ENCODE data around the gene PIGU. TPM values are rescaled to one million over a fixed set of nuclear protein-coding genes. Genes with fewer than 3 reads are reported as not detected.

Gene PIGU
- total and polyA plus RNA-seq, 2 donors (not counting 3 experiments of a cell fraction or from before 2014, with no cell fraction given), result 20.3 to 81.8 TPM

DNA sequence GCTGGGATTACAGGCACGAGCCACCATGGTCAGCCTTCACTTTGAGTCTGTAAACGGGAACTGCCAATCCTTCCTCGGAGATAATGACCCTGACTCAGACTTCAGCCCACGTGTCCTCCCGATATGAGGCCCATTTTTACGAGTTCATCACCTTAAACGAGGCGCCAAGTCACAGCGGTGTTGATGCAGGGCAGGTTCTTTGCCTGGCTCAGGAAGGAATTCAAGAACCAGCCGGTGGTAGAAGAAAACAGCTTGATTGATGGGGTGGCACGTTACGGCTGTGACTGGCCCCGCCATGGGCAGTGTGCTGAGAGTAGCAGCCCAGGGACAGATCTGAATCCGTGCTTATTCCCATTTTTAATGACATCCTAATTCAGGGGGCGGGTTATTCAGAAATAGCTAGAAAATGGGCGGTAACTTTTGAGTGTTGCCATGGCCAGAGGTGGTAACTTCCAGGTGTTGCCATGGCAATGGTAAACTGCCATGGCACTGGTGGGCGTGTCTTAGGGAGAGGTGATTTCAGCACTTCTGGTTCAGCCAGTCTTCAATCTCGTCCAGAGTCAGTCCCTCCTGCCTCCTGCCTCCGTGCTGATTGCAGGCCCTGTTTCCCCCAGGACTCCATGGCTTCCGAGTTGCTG, 127.5 kb downstream of the PIGU start:
- no peak for TF ChIP-seq FOS (IDR thresholded peaks at IDR 0.05; ENCODE audit: borderline replicate concordance, insufficient read depth, low read length)
- TF ChIP-seq GATA2 (IDR thresholded peaks at IDR 0.05; ENCODE audit: insufficient read depth, insufficient read length, low read depth, low read length), result no peak
- no peak for TF ChIP-seq JUN (IDR thresholded peaks at IDR 0.05; ENCODE audit: borderline replicate concordance, insufficient read depth, insufficient read length, low read depth)
- no peak for TF ChIP-seq MYC (IDR thresholded peaks at IDR 0.05; ENCODE audit: low read depth, low read length)
- TF ChIP-seq EZH2 (IDR thresholded peaks at IDR 0.05; ENCODE audit: borderline replicate concordance, low read depth, low read length, severe bottlenecking), result no peak
- TF ChIP-seq, protein P1, sequence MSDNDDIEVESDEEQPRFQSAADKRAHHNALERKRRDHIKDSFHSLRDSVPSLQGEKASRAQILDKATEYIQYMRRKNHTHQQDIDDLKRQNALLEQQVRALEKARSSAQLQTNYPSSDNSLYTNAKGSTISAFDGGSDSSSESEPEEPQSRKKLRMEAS (IDR thresholded peaks at IDR 0.05; ENCODE audit: insufficient read depth, insufficient read length), result no peak
- TF ChIP-seq POLR2AphosphoS5 (IDR thresholded peaks at IDR 0.05; ENCODE audit: insufficient read depth, low read depth, low read length), result no peak
- TF ChIP-seq, protein P2, sequence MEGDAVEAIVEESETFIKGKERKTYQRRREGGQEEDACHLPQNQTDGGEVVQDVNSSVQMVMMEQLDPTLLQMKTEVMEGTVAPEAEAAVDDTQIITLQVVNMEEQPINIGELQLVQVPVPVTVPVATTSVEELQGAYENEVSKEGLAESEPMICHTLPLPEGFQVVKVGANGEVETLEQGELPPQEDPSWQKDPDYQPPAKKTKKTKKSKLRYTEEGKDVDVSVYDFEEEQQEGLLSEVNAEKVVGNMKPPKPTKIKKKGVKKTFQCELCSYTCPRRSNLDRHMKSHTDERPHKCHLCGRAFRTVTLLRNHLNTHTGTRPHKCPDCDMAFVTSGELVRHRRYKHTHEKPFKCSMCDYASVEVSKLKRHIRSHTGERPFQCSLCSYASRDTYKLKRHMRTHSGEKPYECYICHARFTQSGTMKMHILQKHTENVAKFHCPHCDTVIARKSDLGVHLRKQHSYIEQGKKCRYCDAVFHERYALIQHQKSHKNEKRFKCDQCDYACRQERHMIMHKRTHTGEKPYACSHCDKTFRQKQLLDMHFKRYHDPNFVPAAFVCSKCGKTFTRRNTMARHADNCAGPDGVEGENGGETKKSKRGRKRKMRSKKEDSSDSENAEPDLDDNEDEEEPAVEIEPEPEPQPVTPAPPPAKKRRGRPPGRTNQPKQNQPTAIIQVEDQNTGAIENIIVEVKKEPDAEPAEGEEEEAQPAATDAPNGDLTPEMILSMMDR (IDR thresholded peaks at IDR 0.05; ENCODE audit: extremely low read depth in 1 of 2, insufficient read depth in 1 of 2, low read depth in 1 of 2, low read length in 2 of 2), result no peak
- no peak for TF ChIP-seq POLR2A (IDR thresholded peaks at IDR 0.05; ENCODE audit: low read depth, low read length)
- H3K4me3 ChIP-seq (replicated peaks in 1 of 3; ENCODE audit: insufficient read depth in 1 of 3, low read depth in 1 of 3, low read length in 3 of 3), result no peak overlapping the region
- H4K20me1 ChIP-seq (replicated peaks; ENCODE audit: control insufficient read depth, extremely low read depth, insufficient read depth, low read length), result no peaks in the 10 kb centered on the region
- DNase-seq (ENCODE audit: low read depth, low spot score) (no peak), FAIRE-seq (no peak)
- dilution Hi-C loops (cut with MboI; ENCODE audit: extremely low pct_ligation_motif_present, low sequenced_read_pairs), result no loop called here
- ChIA-PET CTCF (interaction anchor here (1.0 kb wide), 1 partner anchor 11 kb away, joined by 3 read pairs; no protein-coding TSS in a partner anchor), POLR2A (no interaction called here)
- no peaks in the 10 kb centered on the region for H3K9me1 ChIP-seq (replicated peaks; ENCODE audit: control insufficient read depth, extremely low read depth, insufficient read depth, low read length)
- H3K9me3 ChIP-seq (replicated peaks; ENCODE audit: control insufficient read depth, insufficient read depth, low read length), result no peaks in the 10 kb centered on the region
- H3K36me3 ChIP-seq (ENCODE audit: control insufficient read depth in 2 of 2, extremely low read depth in 1 of 2, insufficient read depth in 2 of 2, low read length in 2 of 2), result no peaks in the 10 kb centered on the region
- BruUV-seq (replicated peaks), result no TSS peak
- H3K4me1 ChIP-seq (ENCODE audit: control insufficient read depth, extremely low read depth, insufficient read depth, low read length), result no peaks in the 10 kb centered on the region
- intact Hi-C loops (cut with micrococcal nuclease), result no loop called here
- no peaks in the 10 kb centered on the region for H3K79me2 ChIP-seq (ENCODE audit: control insufficient read depth, insufficient read depth, low read length)
- H3K9ac ChIP-seq (replicated peaks; ENCODE audit: extremely low read depth, insufficient read depth, low read length), result no peak overlapping the region
- H3K4me2 ChIP-seq (ENCODE audit: insufficient read depth, low read length), result no peak overlapping the region
- H2AFZ ChIP-seq (ENCODE audit: low read depth, low read length), result no peak overlapping the region
- no peak overlapping the region for H3K27ac ChIP-seq (ENCODE audit: insufficient read depth, low read depth, low read length)
- H3K27me3 ChIP-seq (ENCODE audit: control insufficient read depth in 2 of 2, insufficient read depth in 2 of 2, low read length in 2 of 2), result no peaks in the 10 kb centered on the region

Data from endothelial cell of umbilical vein (primary cell).